ENCODE data around the gene SAMD4B.
A peak's percentile ranks its signal among the peaks of the same experiment; 100 is the strongest.
"Not testable (repeated sequence)": the region's sequence is repeated elsewhere in the genome, so short reads cannot be mapped to it uniquely, and the experiment has no call there.

Gene SAMD4B

GRCh38 chr19:39341719-39342604 is at the start of gene SAMD4B:
SAMD4B (plus strand) TSS chr19:39342421; CDS start chr19:39356894, 14,473 bp downstream.
- peak; percentile 100 for DNase-seq

GRCh38 chr19:39293394-39293793 is 48.8 kb upstream of the SAMD4B start:
- DNase-seq, result no peak

DNA sequence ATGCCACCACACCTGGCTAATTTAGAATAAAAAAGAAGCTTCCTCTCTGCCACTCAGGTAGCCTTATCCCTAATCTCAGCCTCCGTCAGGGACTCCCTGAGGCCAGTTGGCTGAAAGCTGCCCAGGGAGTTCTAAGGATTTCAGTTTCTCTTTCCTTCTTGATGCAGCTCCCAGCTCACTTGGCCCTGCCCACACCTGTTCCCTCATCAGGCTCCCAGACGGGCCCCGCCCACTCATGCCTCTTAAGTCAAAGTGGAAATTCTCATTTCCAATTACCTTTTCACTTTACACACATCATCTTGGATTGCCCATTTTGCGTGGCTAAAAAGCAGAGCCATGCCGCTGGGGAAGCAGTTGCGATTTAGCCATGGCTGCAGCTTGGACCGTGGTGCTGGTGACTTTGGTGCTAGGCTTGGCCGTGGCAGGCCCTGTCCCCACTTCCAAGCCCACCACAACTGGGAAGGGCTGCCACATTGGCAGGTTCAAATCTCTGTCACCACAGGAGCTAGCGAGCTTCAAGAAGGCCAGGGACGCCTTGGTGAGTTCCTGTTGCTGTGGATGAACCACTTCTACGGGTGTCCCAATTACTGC is 46.1 kb upstream of the SAMD4B start, which contains the start of gene IFNL1:
IFNL1 (plus strand) TSS at position 353 of the 591 bp plus-strand sequence; CDS start at position 368, 15 bp downstream.
- no peak for DNase-seq

DNA sequence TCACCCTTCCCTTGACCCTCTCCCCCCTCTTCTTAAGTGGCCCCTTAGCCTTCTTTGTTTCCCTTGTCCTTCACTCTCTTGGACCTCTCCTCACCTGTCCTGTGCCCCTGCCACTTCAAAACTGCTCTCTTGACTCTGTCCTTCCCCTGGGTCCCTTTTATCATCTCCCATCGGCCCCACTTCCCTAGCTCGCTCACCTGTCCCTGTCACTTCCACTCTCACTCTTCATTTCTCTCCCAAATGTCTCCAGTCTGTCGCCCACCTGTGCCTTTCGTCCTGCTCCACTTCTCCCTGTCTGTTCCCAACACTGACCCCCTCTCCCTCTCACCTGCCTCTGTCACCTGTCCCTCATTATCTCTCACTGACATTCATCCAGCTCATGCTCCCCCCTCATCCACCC is 45.3 kb upstream of the SAMD4B start:
- DNase-seq, result no peak

GRCh38 chr19:39297931-39298634 is 44.1 kb upstream of the SAMD4B start:
- no peak for DNase-seq

- DNase-seq, result no peak
These were observed 42.8 kb upstream of the SAMD4B start for GRCh38 chr19:39299404-39299803.

- DNase-seq, result no peak
These were observed 42.4 kb upstream of the SAMD4B start for GRCh38 chr19:39299832-39300231.

GRCh38 chr19:39301021-39301420 is 41.2 kb upstream of the SAMD4B start:
- DNase-seq, result no peak

DNA sequence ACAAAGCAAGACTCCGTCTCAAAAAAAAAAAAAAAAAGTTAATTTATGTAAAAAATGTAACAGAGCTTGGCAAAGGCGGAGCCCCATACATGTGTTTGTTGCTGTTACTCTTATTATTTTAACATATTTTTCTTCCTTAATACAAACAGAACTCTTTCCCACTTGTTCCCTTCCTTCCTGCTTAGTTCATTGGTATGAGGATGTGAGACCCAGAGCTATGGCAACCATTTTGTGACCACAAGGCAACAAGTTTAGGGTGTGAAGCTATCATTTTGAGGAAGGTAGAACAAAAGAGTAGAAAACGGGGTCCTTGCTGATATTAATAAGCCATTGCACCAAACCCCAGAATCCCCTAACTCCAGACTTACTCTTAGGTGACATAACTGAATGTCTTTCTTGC is 40.7 kb upstream of the SAMD4B start:
- no peak for DNase-seq

DNA sequence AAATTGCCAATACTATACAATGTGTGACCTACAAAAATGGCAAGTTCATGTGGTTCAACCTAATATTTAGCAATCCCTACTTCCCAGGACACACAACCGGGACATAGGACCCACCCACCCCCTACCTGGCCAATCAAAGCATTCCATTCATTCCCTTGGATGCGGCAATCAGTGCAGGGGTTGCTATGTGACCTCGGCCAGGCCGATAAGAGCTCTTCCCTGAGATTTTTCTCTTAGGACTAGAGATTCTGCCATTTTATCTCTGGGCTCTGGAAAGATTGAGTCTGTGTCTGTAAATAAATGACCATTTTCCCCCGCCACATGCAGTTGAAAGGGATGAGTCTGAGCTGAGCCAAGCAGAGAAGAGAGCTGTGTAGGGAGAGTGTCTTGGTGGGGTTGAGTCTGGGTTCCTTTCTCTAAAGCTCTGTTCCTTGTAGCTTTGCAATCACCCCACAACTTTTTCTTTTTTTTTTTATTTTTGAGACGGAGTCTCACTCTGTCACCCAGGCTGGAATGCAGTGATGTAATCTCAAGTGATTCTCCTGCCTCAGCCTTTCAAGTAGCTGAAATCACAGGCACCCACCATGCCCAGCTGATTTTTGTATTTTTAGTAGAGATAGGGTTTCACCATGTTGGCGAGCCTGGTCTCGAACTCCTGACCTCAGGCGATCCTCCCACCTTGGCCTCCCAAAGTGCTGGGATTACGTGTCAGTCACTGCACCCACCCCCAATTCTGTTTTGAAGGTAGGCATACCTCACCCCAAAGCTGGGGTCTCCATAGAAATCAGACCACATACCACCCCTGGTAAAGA is 38.6 kb upstream of the SAMD4B start:
- DNase-seq, result no peak

DNA sequence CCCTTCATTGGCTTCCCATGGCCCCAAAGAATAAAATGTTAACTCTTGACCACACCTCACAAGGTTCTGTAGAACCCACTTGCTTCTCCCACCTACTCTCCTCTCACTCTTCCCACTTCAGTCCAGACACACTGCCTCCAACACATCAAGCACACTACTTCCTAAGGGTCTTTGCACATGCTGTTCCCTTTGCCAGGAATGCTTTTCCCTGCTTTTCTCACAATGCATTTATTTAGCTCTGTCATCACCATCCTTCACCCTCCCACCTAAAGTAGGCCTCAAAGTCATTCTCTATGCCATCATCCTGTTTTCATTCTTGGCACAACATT is 38.1 kb upstream of the SAMD4B start:
- no peak for DNase-seq

DNA sequence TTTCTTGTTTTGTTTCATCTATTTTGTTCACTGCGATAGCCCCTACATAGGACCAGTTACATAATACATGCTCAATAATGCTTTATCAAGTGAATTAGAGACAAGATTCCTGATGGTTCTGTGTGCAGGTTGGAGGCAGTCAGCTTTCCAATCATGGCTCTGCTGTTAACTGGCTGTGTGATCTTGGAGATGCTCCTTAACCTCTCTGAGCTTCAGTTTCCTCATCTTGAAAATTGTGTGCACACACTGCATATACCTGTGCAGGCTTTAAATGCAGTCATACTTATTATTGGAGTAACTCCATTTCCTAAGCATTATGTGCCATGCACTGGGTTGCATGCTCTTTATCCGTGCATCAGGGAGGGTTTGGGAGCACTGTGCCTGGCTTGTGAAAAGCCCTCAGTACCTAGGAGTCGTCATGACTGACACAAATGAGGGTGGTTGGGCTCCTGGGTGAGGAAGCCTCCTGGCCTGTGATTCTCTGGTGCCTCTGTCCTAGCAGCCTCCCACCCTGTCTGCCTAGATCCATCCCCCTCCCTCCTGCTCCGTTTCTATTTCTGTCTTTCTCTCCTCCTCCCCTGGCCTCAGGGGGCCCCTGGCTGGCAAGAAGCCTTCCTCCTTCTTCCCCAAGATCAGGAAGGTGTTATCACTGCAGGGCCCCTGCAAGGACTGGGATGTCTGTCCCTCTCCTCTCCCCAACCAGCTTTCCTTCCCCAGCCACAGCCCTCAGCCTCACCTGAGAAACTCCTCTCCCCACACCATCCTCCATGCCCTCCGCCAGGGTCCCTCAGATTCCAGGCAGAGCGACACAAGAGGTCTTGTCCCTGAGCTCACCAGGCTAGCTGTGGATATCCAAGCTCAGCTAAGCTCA is 37.3 kb upstream of the SAMD4B start:
- DNase-seq, result no peak

GRCh38 chr19:39306075-39306474 is 36.1 kb upstream of the SAMD4B start:
- DNase-seq, result no peak

- peak; percentile 86 for DNase-seq
These were observed 35.0 kb upstream of the SAMD4B start for GRCh38 chr19:39307046-39307821.

DNA sequence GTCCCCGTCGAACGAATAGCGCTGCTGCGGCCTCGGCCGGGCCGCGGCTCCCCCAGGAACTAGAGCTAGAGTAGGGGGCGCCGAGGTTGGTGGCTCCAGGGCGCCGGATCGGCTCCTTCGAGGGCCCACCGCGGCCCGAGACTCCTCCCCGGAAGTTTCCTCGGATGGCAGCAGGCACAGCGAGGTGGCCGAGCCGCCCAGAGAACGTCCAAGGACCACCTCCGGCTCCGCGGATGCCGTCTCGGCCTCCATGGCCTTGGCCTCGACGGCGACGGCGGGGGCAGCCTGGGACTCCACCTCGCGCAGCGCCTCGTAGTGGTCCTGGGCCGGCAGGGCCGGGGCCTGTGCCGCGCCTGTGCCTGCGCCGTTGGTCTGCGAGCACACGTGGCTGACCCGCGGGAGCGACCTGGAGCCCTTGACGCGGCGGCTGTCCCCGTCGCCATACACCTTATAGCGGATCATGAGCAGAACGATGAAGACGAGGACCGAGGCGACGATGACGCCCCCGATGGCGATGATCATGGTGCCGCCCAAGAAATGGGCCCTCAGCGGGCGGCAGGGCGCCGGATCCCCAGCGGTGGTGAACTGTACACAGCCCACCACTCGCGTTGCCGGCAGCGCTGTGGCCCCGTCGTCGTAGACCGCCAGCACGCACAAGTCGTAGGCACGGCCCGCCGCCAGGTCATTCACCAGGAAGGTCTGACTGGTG is 34.2 kb upstream of the SAMD4B start:
- DNase-seq, result no peak

DNA sequence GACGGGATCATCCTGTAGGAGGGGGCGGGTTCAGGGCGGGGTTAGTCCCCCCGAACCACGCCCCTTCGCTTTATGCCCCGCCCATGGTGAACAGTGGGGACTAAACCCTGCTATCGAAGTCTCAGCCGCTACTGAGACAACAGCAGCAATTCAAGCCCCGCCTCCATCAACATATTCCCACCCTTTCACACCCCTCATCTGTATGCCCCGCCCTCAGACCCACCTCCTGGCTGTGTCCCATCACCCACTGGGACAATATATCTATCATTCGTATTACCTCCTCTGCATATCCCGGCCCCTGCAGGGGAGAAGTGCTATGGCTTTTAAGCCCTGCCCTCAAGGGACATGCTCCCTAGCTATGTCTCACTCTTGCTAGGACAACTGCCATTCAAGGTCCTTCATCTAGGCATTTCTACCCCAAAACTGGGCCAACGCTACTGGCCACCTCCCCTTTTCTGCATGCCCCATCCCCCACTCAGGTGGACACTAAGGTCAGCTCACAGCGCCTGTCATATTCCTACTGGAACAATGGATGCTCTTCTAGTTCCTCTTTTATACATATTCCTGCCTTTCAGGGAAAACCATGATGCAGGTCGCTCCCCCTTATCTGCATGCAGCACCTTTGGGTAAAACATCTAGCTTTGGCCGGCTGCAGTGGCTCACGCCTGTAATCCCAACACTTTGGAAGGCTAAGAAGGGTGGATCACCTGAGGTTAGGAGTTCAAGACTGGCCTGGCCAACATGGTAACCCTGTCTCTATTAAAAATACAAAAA is 33.5 kb upstream of the SAMD4B start:
- no peak for DNase-seq

DNA sequence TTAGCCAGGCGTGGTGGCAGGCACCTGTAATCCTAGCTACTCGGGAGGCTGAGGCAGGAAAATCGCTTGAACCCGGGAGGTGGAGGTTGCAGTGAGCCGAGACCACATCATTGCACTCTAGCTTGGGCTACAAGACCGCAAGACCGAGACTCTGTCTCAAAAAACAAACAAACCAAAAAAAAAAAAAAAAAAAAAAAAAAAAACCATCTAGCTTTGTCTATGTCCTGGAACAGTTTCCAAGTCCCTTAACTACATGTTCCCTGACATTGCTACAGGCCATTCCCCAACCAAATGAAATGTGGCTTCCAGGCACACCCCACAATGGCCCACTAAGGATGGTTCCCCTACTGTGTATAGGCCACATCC is 32.9 kb upstream of the SAMD4B start:
- not testable (repeated sequence) for DNase-seq

DNA sequence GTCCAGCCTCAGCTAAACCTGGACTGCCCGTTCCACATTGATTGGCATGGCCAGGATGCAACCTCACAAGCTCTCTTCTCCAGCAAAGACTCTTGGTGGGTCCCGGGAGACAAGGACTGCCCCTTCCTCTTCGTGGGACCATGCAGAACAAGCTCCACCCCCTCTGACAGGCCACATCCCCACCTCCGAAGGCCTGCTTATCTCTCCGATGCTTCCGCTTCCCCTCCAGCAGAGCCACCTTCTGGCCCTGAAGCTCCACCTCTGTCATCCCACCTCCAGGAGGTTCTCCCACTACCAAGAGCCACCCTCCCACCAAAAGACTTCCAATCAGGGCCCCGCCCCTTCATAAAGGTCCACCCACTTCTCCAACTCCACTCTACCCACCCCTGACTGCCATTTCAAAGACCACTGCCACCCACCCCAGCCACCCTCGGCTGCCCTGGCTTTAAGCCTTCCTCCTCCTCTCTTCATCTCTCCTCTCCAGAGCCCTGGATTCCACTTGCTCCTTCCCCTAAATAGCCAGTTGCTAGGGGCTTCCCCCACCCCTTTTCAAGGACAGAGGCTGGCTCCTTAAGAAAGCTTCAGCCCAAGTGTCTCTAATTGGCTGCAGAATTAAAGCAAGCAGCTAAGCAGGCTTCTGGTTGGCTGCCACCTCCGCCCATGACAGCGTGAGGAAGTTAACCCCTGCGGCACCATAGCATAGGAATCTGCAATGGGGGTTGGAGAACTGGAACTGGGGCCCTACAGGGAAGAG is 31.5 kb upstream of the SAMD4B start:
- DNase-seq, result no peak
